T-helper 22 cell (primary cell): ENCODE results near the gene NEK1.

ENCODE experiments used
- DNase-seq: peaks from one replicate; pipeline ENCODE4 v3.0.0-alpha.2; 2020; ENCODE audit warnings: low read depth

Gene NEK1

GRCh38 chr4:169611991-169612870 lies at the start of gene NEK1:
Gene NEK1 (minus strand): TSS chr4:169612583. CDS start chr4:169602630, 9,953 bp downstream.
- DNase-seq = peak; percentile 85

- no peak for DNase-seq
Observed at GRCh38 chr4:169661761-169662160, 49.4 kb upstream of the NEK1 start.

GRCh38 chr4:169660929-169661328 lies 48.5 kb upstream of the NEK1 start:
- DNase-seq = no peak

GRCh38 chr4:169659716-169660670 lies 47.6 kb upstream of the NEK1 start:
- DNase-seq = peak; percentile 62

GRCh38 chr4:169658975-169659715 lies 46.8 kb upstream of the NEK1 start:
- no peak for DNase-seq

- DNase-seq = no peak
Observed at GRCh38 chr4:169658196-169658595, 45.8 kb upstream of the NEK1 start.

GRCh38 chr4:169657470-169658107 lies 45.2 kb upstream of the NEK1 start:
- no peak for DNase-seq

GRCh38 chr4:169655401-169655800 lies 43.0 kb upstream of the NEK1 start:
- no peak for DNase-seq

GRCh38 chr4:169652535-169652934 lies 40.2 kb upstream of the NEK1 start:
- DNase-seq = no peak

GRCh38 chr4:169650227-169650936 lies 38.0 kb upstream of the NEK1 start:
- DNase-seq = no peak

- no peak for DNase-seq
Observed at GRCh38 chr4:169649545-169650226, 37.3 kb upstream of the NEK1 start.

- DNase-seq = no peak
Observed at GRCh38 chr4:169645627-169646026, 33.2 kb upstream of the NEK1 start.

- no peak for DNase-seq
Observed at GRCh38 chr4:169644802-169645201, 32.4 kb upstream of the NEK1 start.

- no peak for DNase-seq
Observed at GRCh38 chr4:169640261-169640870, 28.0 kb upstream of the NEK1 start.

GRCh38 chr4:169634975-169635374 lies 22.6 kb upstream of the NEK1 start:
- no peak for DNase-seq

- DNase-seq = no peak
Observed at GRCh38 chr4:169632896-169633295, 20.5 kb upstream of the NEK1 start.

- DNase-seq = no peak
Observed at GRCh38 chr4:169630069-169630468, 17.7 kb upstream of the NEK1 start.

GRCh38 chr4:169628579-169628978 lies 16.2 kb upstream of the NEK1 start:
- DNase-seq = no peak

GRCh38 chr4:169627307-169627706 lies 14.9 kb upstream of the NEK1 start:
- DNase-seq = no peak
